Measurements from ENCODE around the gene MAP2K3.

Gene MAP2K3

DNA sequence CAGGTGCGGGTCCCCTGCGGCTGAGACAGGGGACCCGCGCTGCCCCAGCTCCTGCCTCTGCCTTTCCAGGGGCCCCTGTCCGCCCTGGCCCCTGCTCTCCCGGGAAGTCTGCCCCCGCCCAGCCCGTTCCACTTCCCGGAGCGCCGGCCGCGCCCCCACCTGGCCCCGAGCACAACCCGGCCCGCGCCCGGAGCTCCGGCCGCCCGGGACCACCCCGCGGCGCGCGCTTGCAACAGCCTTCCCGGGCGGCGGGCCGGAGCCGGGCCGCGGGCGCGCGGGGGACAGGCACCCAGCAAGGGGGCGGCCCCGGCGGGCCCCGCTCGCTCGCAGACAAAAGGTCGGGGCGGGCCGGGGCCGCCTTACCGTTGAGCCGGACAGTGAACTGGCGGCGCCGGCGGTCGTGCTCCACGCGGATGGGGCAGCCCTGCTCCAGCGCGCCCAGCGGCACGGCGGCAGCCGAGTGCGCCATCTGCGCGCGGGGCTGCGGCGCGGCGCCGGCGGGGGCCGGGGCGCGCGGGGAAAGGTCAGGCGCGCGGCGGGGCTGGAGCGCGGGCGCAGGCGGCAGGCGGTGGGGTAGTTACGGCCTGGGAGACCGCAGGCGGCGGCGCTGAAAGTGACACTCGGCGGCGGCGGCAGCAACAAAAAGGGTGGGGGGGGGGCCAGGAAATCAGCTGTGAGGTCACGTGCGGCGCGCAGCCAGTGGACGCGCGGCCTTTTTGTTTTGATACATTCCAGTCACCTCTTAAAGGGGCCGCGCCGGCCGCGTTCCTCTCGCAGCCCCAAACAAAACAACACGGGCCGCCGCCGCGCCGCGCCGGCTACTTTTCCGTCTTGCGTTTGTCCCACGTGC, 31.5 kb upstream of the MAP2K3 start, which contains the start of gene NATD1:
Gene NATD1, minus strand, starts transcription at position 615 of the 850 bp plus-strand sequence. Its CDS starts 146 bp downstream, at position 469.
- peak; percentile 90 for DNase-seq (ENCODE audit: low spot score)

DNA sequence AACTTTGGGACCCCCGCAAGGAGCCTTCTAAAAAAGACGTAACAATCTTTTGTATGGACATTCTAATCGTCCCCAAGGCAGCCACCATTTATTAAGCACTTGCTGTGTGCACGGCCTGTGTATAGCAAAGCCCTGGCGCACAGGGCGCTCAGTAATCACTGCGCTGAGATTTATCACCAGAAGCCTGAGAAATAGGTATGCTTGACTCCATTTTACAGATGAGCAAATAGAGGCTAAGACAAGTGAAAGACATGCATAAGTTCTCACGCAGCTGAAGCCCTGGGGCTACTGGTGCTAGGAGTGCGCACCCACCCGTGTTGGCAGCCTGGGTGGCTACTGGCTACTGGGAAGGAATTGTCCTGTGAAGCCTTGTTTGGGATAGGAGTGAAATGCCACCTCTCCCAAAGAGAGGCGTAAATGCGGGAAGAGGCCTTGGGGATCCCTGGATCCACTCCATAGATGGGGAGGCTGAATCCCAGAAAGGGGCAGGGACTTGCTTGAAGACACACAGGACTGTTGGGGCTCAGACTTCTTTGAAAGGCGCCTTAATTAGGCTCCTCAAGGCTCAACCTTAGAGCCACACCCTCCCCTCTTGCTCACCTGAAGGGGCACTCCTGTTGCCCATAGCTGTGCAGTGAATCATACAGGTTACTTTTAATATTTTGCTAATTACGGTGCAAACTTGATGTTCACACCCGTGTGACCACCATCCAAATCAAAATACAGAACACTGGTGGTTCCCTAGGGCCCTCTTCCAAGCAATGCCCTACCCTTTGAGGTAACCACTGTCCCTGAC, 30.7 kb upstream of the MAP2K3 start:
- no peak for DNase-seq (ENCODE audit: low spot score)

DNA sequence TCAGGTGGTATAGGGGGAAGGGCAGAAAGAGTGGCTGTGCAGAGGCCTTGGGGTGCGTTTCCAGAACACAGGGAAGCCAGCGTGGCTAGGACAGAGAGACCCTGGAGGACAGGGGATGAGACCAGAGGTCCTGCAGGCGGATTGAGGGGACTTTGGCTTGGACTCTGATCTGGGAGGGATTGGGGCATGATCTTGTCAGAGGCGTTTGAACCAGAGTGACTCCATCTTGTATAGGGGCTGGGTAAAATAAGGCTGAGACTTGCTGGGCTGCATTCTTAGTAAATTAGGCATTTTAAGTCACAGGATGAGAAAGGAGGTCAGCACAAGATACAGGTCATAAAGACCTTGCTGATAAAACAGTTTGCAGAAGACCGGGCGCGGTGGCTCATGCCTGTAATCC, 25.9 kb upstream of the MAP2K3 start:
- no peak for DNase-seq (ENCODE audit: low spot score)

- no peak for DNase-seq (ENCODE audit: low spot score)
These were observed 22.1 kb upstream of the MAP2K3 start for GRCh38 chr17:21262259-21262993.

DNA sequence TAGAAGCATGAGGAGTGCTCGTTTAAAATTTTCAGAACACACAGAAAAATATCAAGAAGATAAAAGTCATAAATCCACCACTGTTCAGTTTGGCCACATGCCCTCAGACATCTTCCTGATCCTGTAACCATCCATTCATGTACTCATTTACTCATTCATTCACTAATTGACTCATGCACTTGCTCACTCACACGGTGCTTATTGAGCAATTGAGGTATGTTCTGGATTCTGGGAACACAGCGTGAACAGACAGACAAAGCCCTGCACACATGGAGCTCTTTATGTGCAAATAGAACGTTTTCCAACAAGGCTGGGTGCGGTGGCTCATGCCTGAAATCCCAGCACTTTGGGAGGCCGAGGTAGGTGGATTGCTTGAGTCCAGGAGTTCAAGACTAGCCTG, 21.1 kb upstream of the MAP2K3 start:
- DNase-seq (ENCODE audit: low spot score) = no peak

GRCh38 chr17:21268596-21269188, 15.8 kb upstream of the MAP2K3 start:
- no peak for DNase-seq (ENCODE audit: low spot score)

GRCh38 chr17:21269394-21269793, 15.1 kb upstream of the MAP2K3 start:
- DNase-seq (ENCODE audit: low spot score) = no peak

GRCh38 chr17:21271454-21272183, 12.9 kb upstream of the MAP2K3 start:
- no peak for DNase-seq (ENCODE audit: low spot score)

DNA sequence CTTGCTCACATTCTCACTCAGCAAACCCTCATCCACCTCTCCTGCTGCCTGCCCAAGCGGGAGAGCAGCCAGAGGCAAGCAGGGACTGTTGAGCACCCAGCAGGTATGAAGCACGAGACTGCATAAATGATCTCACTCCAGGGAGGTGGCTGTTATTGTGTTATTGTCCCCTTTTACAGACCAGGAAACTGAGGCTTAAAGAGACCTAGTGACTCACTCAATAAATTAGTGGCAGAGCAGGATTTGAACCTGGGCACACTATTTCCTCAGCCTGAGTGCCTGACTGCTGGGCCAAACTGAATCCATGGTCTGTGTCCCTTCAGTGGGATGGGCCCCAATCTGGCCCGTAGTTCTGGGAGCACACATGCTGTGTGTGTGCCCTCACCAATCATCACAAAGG, 12.3 kb upstream of the MAP2K3 start:
- no peak for DNase-seq (ENCODE audit: low spot score)

GRCh38 chr17:21272881-21273792, 11.4 kb upstream of the MAP2K3 start:
- no peak for DNase-seq (ENCODE audit: low spot score)

DNA sequence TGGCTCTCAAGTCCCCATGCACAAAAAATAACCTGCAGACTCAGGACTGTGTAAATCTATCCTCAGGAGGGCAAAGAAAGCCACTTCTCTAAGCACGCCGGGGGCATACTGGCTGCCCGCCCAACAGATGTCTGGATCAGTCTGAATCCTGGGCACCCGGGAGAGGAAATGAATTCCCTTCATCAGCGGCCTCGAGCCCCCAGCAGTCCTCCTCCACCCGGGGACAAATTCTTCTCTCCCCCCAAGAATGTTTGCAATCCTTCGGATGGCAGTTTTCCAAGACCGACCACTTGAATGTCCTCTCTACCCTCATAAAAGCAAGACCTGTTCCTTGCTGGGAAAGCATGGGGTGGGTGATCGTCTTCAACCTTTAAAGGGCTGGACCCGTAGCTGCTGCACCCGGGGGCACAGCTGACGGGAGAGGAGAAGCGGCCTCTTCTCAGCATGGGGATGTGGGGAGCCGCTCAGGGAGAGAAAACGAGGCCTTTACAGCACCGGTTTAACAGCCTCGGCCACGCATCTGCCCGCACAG, 9.4 kb upstream of the MAP2K3 start:
- DNase-seq (ENCODE audit: low spot score) = no peak

GRCh38 chr17:21275579-21276263, 8.8 kb upstream of the MAP2K3 start:
- DNase-seq (ENCODE audit: low spot score) = peak; percentile 98

DNA sequence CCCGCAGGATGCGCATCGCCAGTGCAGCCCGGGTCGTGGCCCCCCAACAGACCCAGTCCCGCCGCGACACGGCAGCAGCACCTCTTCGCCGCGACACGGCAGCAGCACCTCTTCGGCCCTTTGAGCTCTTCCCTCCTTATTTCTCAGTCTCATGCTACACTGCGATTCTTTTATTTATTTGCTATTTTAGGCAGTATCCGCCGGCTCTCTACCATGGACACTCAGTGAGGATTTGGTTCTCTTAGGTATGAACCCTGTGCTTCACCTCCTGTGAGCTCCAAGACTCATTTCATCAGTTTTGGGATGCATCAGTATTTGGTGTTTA, 8.3 kb upstream of the MAP2K3 start:
- DNase-seq (ENCODE audit: low spot score) = no peak

DNA sequence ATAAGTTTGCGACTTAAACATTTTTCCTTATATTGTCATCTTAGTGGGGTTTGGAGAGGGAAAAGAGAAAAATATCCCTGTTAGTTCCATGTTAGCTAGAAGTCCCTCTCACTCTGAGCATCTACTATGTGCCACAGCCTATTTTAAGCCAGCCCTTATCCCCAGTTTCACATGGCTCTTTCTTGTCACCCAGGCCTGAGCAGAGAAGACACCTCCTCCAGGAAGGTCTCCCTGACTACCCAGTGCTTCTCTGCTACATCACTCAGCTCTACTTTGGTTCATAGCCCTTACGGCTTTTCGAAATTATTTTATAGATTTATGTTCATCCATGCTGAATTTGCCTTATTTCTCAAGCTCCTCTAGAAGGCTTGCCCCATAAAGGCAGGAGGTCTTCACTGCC, 7.2 kb upstream of the MAP2K3 start:
- no peak for DNase-seq (ENCODE audit: low spot score)

DNA sequence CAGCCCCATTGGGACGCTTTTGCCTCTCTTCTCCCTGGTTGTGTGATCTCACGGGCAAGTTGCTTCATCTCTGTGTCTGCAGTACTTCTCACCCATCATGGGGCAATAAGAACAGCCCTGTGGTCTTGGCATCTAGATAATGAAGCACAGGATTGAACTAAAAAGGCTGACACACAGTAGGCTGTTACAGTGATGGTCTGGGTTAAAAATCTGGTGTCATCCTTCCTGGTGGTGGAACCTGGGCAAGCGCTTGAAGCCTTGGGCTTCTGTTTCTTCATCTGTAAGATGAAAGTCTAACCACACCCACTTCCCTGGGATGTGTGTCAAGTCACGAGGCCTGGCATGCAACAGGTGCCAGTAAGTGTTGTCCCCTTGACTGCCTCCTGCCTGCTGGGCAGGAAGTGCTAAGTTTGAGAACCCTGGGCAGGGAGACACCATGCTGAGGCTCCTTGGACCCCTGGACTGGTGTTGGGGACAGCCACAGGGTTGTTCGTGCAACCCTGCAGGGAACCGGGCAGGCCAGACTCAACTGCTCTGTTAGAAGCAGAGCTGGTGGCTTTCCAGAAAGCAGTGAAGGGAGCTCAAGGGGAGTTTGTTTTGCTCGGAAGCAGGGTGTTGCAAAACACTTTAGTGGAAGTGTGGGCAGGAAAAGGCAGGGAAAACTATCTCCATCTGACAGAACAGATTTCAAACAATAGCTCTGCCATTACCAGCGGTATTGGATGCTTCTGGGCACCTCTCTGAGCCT, 5.9 kb upstream of the MAP2K3 start:
- no peak for DNase-seq (ENCODE audit: low spot score)

GRCh38 chr17:21279198-21279535, 5.3 kb upstream of the MAP2K3 start:
- DNase-seq (ENCODE audit: low spot score) = no peak

GRCh38 chr17:21279582-21279981, 4.9 kb upstream of the MAP2K3 start:
- DNase-seq (ENCODE audit: low spot score) = no peak

DNA sequence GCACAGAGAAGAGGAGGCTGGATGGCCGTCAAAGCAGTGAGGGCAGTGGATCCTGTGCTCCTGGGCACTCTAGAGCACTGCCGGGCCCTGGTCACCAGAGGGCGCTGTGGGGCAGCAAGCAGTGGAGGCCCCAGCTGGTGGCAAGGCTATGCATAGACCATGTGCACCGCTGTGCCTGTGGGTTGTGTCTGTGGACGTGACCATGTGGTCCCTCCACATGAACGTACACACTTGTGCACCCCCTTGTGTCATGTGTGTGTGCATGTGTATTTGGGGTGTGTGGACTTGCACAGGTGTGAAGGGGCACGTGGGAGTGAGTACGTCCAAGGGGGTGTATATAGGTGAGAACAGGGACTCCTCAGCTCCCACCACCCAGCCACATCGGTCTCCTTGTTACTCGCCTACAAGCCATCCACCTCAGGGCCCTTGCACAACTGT, 4.4 kb upstream of the MAP2K3 start:
- DNase-seq (ENCODE audit: low spot score) = peak; percentile 88

DNA sequence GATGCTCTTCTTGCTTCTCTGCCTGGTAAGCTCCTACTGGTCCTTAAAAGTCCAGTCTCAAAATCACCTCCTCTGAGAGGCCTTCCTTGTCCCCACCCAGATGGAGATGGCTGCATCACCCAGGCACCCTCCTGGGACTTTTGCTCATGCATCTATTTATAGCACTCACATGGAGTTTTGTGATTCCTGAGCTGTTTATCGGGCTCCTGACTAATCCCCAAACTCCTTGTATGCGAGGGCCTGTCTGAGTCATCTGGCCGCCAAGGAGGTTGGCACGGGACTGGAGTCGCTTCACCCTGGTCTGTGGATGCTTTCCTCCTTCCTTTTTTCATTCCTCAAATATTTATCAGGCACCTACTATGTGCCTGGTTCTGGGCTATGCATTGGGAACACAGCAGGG, 2.3 kb upstream of the MAP2K3 start:
- no peak for DNase-seq (ENCODE audit: low spot score)

Data from germinal center (tissue), 1 donor.